CD14-positive monocyte (primary cell): ENCODE data around the gene SASH1. TPM values are rescaled to one million over a fixed set of nuclear protein-coding genes. Genes with fewer than 3 reads are reported as not detected.
A peak's percentile ranks its signal among the peaks of the same experiment; 100 is the strongest.

Source experiments
- DNase-seq, 3 donors: peaks; one replicate each; pipeline ENCODE4 v3.0.0-alpha.2; 2011 to 2022
- H2AFZ ChIP-seq: 2 replicates; pipeline ENCODE4 v1.6.0; 2012; ENCODE audit warnings: mild to moderate bottlenecking, low read depth, low read length, inconsistent platforms; ENCODE audit not compliant: insufficient read depth, poor library complexity, severe bottlenecking
- H3K27ac ChIP-seq, 2 donors: 1 replicate in 1 of 2; 2 replicates in 1 of 2; pipeline ENCODE4 v1.5.1; 2012 to 2013; ENCODE audit warnings: low read length in 2 of 2, control low read depth in 1 of 2, inconsistent platforms in 1 of 2, low read depth in 1 of 2, mild to moderate bottlenecking in 1 of 2
- H3K27me3 ChIP-seq, 2 donors: one replicate each; pipeline versions ENCODE4 v1.6.0 to v1.6.1; 2011 to 2013; ENCODE audit warnings: low read length in 2 of 2; ENCODE audit not compliant: control insufficient read depth in 2 of 2, insufficient read depth in 2 of 2
- H3K36me3 ChIP-seq, 2 donors: replicated peaks in 1 of 2; 1 replicate in 1 of 2; 2 replicates in 1 of 2; pipeline versions ENCODE4 v1.5.1 to v1.6.1; 2012 to 2013; ENCODE audit warnings: low read length in 2 of 2, control low read depth in 1 of 2, inconsistent platforms in 1 of 2, mild to moderate bottlenecking in 1 of 2; ENCODE audit not compliant: insufficient read depth in 2 of 2, control insufficient read depth in 1 of 2
- H3K4me1 ChIP-seq, 2 donors: 1 replicate in 1 of 2; 2 replicates in 1 of 2; pipeline versions ENCODE4 v1.5.1 to v1.6.1; 2012 to 2013; ENCODE audit warnings: low read length in 2 of 2, control low read depth in 1 of 2, inconsistent platforms in 1 of 2, mild to moderate bottlenecking in 1 of 2, moderate library complexity in 1 of 2; ENCODE audit not compliant: insufficient read depth in 2 of 2, control insufficient read depth in 1 of 2
- H3K4me2 ChIP-seq: replicated peaks from 2 replicates; pipeline ENCODE3; 2012; ENCODE audit warnings: low read length, moderate library complexity, mild to moderate bottlenecking; ENCODE audit not compliant: poor library complexity, severe bottlenecking; ENCODE audit errors: extremely low read depth
- H3K4me3 ChIP-seq, 3 experiments: fragments of 200-600 bp in 1 of 3; sonication (generic) in 1 of 3; replicated peaks in 1 of 3; 1 replicate in 2 of 3; 2 replicates in 1 of 3; pipeline ENCODE4 v1.5.1; 2011 to 2013; ENCODE audit warnings: low read length in 3 of 3, mild to moderate bottlenecking in 3 of 3, control low read depth in 2 of 3, low read depth in 2 of 3, inconsistent platforms in 1 of 3, moderate library complexity in 1 of 3
- H3K79me2 ChIP-seq: 2 replicates; pipeline ENCODE4 v1.6.0; 2012; ENCODE audit warnings: mild to moderate bottlenecking, control low read depth, inconsistent platforms, low read length, moderate library complexity; ENCODE audit not compliant: insufficient read depth
- H3K9ac ChIP-seq: 2 replicates; pipeline ENCODE4 v1.6.0; 2017; ENCODE audit warnings: low read length, mild to moderate bottlenecking; ENCODE audit not compliant: insufficient read depth, poor library complexity, severe bottlenecking
- H3K9me3 ChIP-seq, 2 donors: replicated peaks in 1 of 2; 1 replicate in 1 of 2; 2 replicates in 1 of 2; pipeline versions ENCODE4 v1.5.1 to v1.6.1; 2012 to 2013; ENCODE audit warnings: low read length in 2 of 2, control low read depth in 1 of 2; ENCODE audit not compliant: control insufficient read depth in 1 of 2, insufficient read depth in 1 of 2
- H4K20me1 ChIP-seq: 2 replicates; pipeline ENCODE4 v1.6.0; 2012; ENCODE audit warnings: mild to moderate bottlenecking, low read length, control low read depth, moderate library complexity; ENCODE audit not compliant: insufficient read depth
- H3K27ac Mint-ChIP-seq, 7 donors: one replicate each; pipeline ENCODE4 v1.8.0; 2020; ENCODE audit warnings: mild to moderate bottlenecking in 7 of 7, mixed read lengths in 7 of 7, moderate library complexity in 6 of 7, inconsistent platforms in 2 of 7
- H3K27me3 Mint-ChIP-seq, 3 donors: one replicate each; pipeline ENCODE4 v1.8.0; 2021 to 2022; ENCODE audit warnings: low read depth in 3 of 3, mild to moderate bottlenecking in 3 of 3, mixed read lengths in 3 of 3, moderate library complexity in 3 of 3, inconsistent platforms in 1 of 3
- H3K36me3 Mint-ChIP-seq, 2 donors: one replicate each; pipeline ENCODE4 v1.8.0; 2020; ENCODE audit warnings: mixed read lengths in 2 of 2, inconsistent platforms in 1 of 2, mild to moderate bottlenecking in 1 of 2
- H3K4me1 Mint-ChIP-seq: one replicate; pipeline ENCODE4 v1.8.0; 2020; ENCODE audit warnings: mild to moderate bottlenecking, mixed read lengths
- H3K4me3 Mint-ChIP-seq, 2 donors: one replicate each; pipeline ENCODE4 v1.8.0; 2020; ENCODE audit warnings: mild to moderate bottlenecking in 2 of 2, mixed read lengths in 2 of 2, moderate library complexity in 1 of 2
- H3K9me3 Mint-ChIP-seq, 7 donors: one replicate each; pipeline ENCODE4 v1.8.0; 2020 to 2022; ENCODE audit warnings: mixed read lengths in 7 of 7, mild to moderate bottlenecking in 6 of 7, moderate library complexity in 6 of 7, inconsistent platforms in 2 of 7
- CTCF ChIP-seq: fragments of 200-600 bp; IDR thresholded peaks from one replicate; pipeline ENCODE4 v1.8.0; 2022; ENCODE audit warnings: antibody characterized with exemption, mild to moderate bottlenecking
- WGBS: methylation state at CpG from one replicate; pipeline ENCODE4 v1.1.5; 2013; ENCODE audit warnings: missing lambda C conversion rate; ENCODE audit not compliant: insufficient coverage; 5-methylcytosine and 5-hydroxymethylcytosine counted together
- intact Hi-C, 2 donors: fragments of 100-400 bp; cut with micrococcal nuclease; formaldehyde crosslinking; loops; one replicate each; pipeline versions ENCODE4 v1.15.0 to v1.15.1; 2023
- polyA plus RNA-seq, 3 donors: library from polyadenylated mRNA; depleted of rRNA in 1 of 3; unstranded in 2 of 3; stranded (reverse) in 1 of 3; fragments of 300-500 nt in 2 of 3; fragments of >200 nt in 1 of 3; fragmentation: Illumina TruSeq in 2 of 3; gene quantifications; 1 replicate in 2 of 3; 2 replicates in 1 of 3; pipeline ENCODE4 v1.2.3, GENCODE V29; 2012 to 2021

Gene SASH1
- polyA plus RNA-seq, 3 donors = 0.90 to 5.1 (median 4.7) TPM

- Histone ChIP-seq H3K4me3 (no peak overlapping the region), H2AFZ (no peak overlapping the region), H3K9ac (no peak overlapping the region), H3K4me2 (no peak overlapping the region), H3K27me3 (peaks cover 0 to 3% of the 10 kb centered on the region in 2 donors), H3K27ac (no peak overlapping the region), H3K9me3 (no peaks in the 10 kb centered on the region), H3K4me1 (peaks cover 0 to 3% of the 10 kb centered on the region in 2 donors), H3K79me2 (no peaks in the 10 kb centered on the region), H4K20me1 (no peaks in the 10 kb centered on the region), H3K36me3 (no peaks in the 10 kb centered on the region)
- Mint-ChIP-seq H3K9me3 (no peaks in the 10 kb centered on the region), H3K36me3 (no peaks in the 10 kb centered on the region), H3K27me3 (peaks cover 6 to 14% (median 9%) of the 10 kb centered on the region in 3 donors), H3K4me1 (peaks cover 11% of the 10 kb centered on the region), H3K4me3 (no peak overlapping the region), H3K27ac (no peak overlapping the region)
- no peak for DNase-seq
- TF ChIP-seq CTCF = no peak
- WGBS = no CpG with 5 or more reads among the region's 5 CpGs
- intact Hi-C loops = no loop called here
These were observed 231.3 kb downstream of the SASH1 start for GRCh38 chr6:148573922-148574321.

- Histone ChIP-seq H4K20me1 (no peaks in the 10 kb centered on the region), H3K9ac (no peak overlapping the region), H3K79me2 (no peaks in the 10 kb centered on the region), H3K4me3 (no peak overlapping the region), H2AFZ (no peak overlapping the region), H3K27me3 (peaks cover 0 to 3% of the 10 kb centered on the region in 2 donors), H3K4me2 (no peak overlapping the region), H3K36me3 (no peaks in the 10 kb centered on the region), H3K9me3 (no peaks in the 10 kb centered on the region), H3K4me1 (no peaks in the 10 kb centered on the region), H3K27ac (no peak overlapping the region)
- peak; percentile 87 for TF ChIP-seq CTCF
- intact Hi-C loops = loop anchor here (1.0 to 5.0 kb wide), 2 partner anchors 369 to 370 kb away; no protein-coding TSS in a partner anchor
- Mint-ChIP-seq H3K36me3 (no peaks in the 10 kb centered on the region), H3K27ac (peak overlapping the region in 1 of 7 donors; percentile 60), H3K9me3 (peaks cover 0 to 3% (median 0%) of the 10 kb centered on the region in 7 donors), H3K27me3 (peaks cover 8 to 17% (median 10%) of the 10 kb centered on the region in 3 donors), H3K4me1 (peaks cover 7% of the 10 kb centered on the region), H3K4me3 (no peak overlapping the region)
- WGBS = 4% methylated on average over 4 of the region's 7 CpGs
- peak; percentile 67 to 73 (median 70) for DNase-seq
These were observed 235.2 kb downstream of the SASH1 start for GRCh38 chr6:148577687-148578488.
